ENCODE results near the gene BCAP31. TPM values are rescaled to one million over a fixed set of nuclear protein-coding genes. Genes with fewer than 3 reads are reported as not detected.
"Not testable (repeated sequence)": the region's sequence is repeated elsewhere in the genome, so short reads cannot be mapped to it uniquely, and the experiment has no call there.

Gene BCAP31
- total RNA-seq, 1 donor from 2014 or later, result 98.0 TPM

GRCh38 chrX:153763989-153764755 is 40.0 kb upstream of the BCAP31 start, which contains the start of gene PLXNB3:
Gene PLXNB3, plus strand, starts transcription at chrX:153764249. Its CDS starts 1,287 bp downstream, at chrX:153765536.
- DNase-seq (ENCODE audit: low spot score), result peak; percentile 93
- intact Hi-C loops (cut with DNase I), result loop anchor here (2.0 kb wide), 1 partner anchor 189 kb away; no protein-coding TSS in a partner anchor

- no peak for DNase-seq (ENCODE audit: low spot score)
- intact Hi-C loops (cut with DNase I), result loop anchor here (2.0 kb wide), 1 partner anchor 189 kb away; no protein-coding TSS in a partner anchor
Observed at GRCh38 chrX:153763298-153763932, 39.2 kb upstream of the BCAP31 start.

- intact Hi-C loops (cut with DNase I), result loop anchor here (2.0 kb wide), 1 partner anchor 190 kb away; no protein-coding TSS in a partner anchor
- DNase-seq (ENCODE audit: low spot score), result no peak
Observed at GRCh38 chrX:153762626-153763173, 38.5 kb upstream of the BCAP31 start.

- intact Hi-C loops (cut with DNase I), result loop anchor here (2.0 kb wide), 1 partner anchor 191 kb away; no protein-coding TSS in a partner anchor
- no peak for DNase-seq (ENCODE audit: low spot score)
Observed at GRCh38 chrX:153761863-153762262, 37.7 kb upstream of the BCAP31 start.

- intact Hi-C loops (cut with DNase I), result no loop called here
- DNase-seq (ENCODE audit: low spot score), result peak; percentile 12
Observed at GRCh38 chrX:153755136-153755535, 30.9 kb upstream of the BCAP31 start.

- intact Hi-C loops (cut with DNase I), result no loop called here
- DNase-seq (ENCODE audit: low spot score), result peak; percentile 39
Observed at GRCh38 chrX:153750127-153750774, 26.1 kb upstream of the BCAP31 start.

- peak; percentile 55 for DNase-seq (ENCODE audit: low spot score)
- intact Hi-C loops (cut with DNase I), result not testable (repeated sequence)
Observed at GRCh38 chrX:153749017-153749416, 24.8 kb upstream of the BCAP31 start.

- intact Hi-C loops (cut with DNase I), result not testable (repeated sequence)
Observed at GRCh38 chrX:153746991-153747390, 22.8 kb upstream of the BCAP31 start.

GRCh38 chrX:153746359-153746758 is 22.2 kb upstream of the BCAP31 start:
- DNase-seq (ENCODE audit: low spot score), result peak; percentile 1
- intact Hi-C loops (cut with DNase I), result no loop called here

More at GRCh38 chrX:153746991-153747390, 22.8 kb upstream of the BCAP31 start:
- peak; percentile 2 for DNase-seq (ENCODE audit: low spot score)

GRCh38 chrX:153745067-153745433 is 20.9 kb upstream of the BCAP31 start:
- intact Hi-C loops (cut with DNase I); DNase-seq (ENCODE audit: low spot score): not testable (repeated sequence)

- DNase-seq (ENCODE audit: low spot score), result no peak
- intact Hi-C loops (cut with DNase I), result no loop called here
Observed at GRCh38 chrX:153744210-153745066, 20.3 kb upstream of the BCAP31 start.

GRCh38 chrX:153743468-153744209 is 19.5 kb upstream of the BCAP31 start:
- intact Hi-C loops (cut with DNase I); DNase-seq (ENCODE audit: low spot score): not testable (repeated sequence)

- intact Hi-C loops (cut with DNase I), result not testable (repeated sequence)
Observed at GRCh38 chrX:153742796-153743467, 18.7 kb upstream of the BCAP31 start.

GRCh38 chrX:153742111-153742510 is 17.9 kb upstream of the BCAP31 start:
- DNase-seq (ENCODE audit: low spot score); intact Hi-C loops (cut with DNase I): not testable (repeated sequence)

More at GRCh38 chrX:153742796-153743467, 18.7 kb upstream of the BCAP31 start:
- DNase-seq (ENCODE audit: low spot score), result peak; percentile 70

- intact Hi-C loops (cut with DNase I), result no loop called here
- DNase-seq (ENCODE audit: low spot score), result no peak
Observed at GRCh38 chrX:153741446-153741845, 17.3 kb upstream of the BCAP31 start.

- no peak for DNase-seq (ENCODE audit: low spot score)
- intact Hi-C loops (cut with DNase I), result no loop called here
Observed at GRCh38 chrX:153740631-153741222, 16.5 kb upstream of the BCAP31 start.

GRCh38 chrX:153739754-153740486 is 15.7 kb upstream of the BCAP31 start:
- no peak for DNase-seq (ENCODE audit: low spot score)
- intact Hi-C loops (cut with DNase I), result no loop called here

All from cardiac septum (tissue), 1 donor.